Stromal cell of bone marrow (primary cell): Measurements from ENCODE around the gene KCNJ4.
"Not testable (repeated sequence)": the region's sequence is repeated elsewhere in the genome, so short reads cannot be mapped to it uniquely, and the experiment has no call there.

Source experiments
- DNase-seq: peaks from one replicate; pipeline ENCODE4 v3.0.0-alpha.2; 2012; ENCODE audit warnings: low read depth

The KCNJ4 gene

GRCh38 chr22:38381371-38381770 is 73.6 kb downstream of the KCNJ4 start:
- not testable (repeated sequence) for DNase-seq
